ENCODE results near the gene TMX2.
A peak's percentile ranks its signal among the peaks of the same experiment; 100 is the strongest.

TMX2 gene

GRCh38 chr11:57761301-57762234 lies 49.2 kb downstream of the TMX2 start, which contains the start of gene CTNND1:
TSS of gene CTNND1 (plus strand) at chr11:57761802. CDS start at chr11:57791479, 29,677 bp downstream.
- peak; percentile 96 for DNase-seq (ENCODE audit: extremely low read depth, low read depth)
- no peak for TF ChIP-seq CTCF (IDR thresholded peaks at IDR 0.05; ENCODE audit: low read depth, low read length)

- no peak for TF ChIP-seq CTCF (IDR thresholded peaks at IDR 0.05; ENCODE audit: low read depth, low read length)
- DNase-seq (ENCODE audit: extremely low read depth, low read depth), result no peak
Measured at GRCh38 chr11:57762235-57762861, 50.0 kb downstream of the TMX2 start.

GRCh38 chr11:57763568-57763967 lies 51.2 kb downstream of the TMX2 start:
- peak; percentile 36 for TF ChIP-seq CTCF (IDR thresholded peaks at IDR 0.05; ENCODE audit: low read depth, low read length)
- DNase-seq (ENCODE audit: extremely low read depth, low read depth), result no peak

- TF ChIP-seq CTCF (IDR thresholded peaks at IDR 0.05; ENCODE audit: low read depth, low read length), result no peak
- no peak for DNase-seq (ENCODE audit: extremely low read depth, low read depth)
Measured at GRCh38 chr11:57764021-57764420, 51.6 kb downstream of the TMX2 start.

GRCh38 chr11:57764566-57764965 lies 52.2 kb downstream of the TMX2 start:
- no peak for DNase-seq (ENCODE audit: extremely low read depth, low read depth)

GRCh38 chr11:57764972-57765371 lies 52.6 kb downstream of the TMX2 start:
- DNase-seq (ENCODE audit: extremely low read depth, low read depth), result no peak
- no peak for TF ChIP-seq CTCF (IDR thresholded peaks at IDR 0.05; ENCODE audit: low read depth, low read length)

More at GRCh38 chr11:57764566-57764965, 52.2 kb downstream of the TMX2 start:
- TF ChIP-seq CTCF (IDR thresholded peaks at IDR 0.05; ENCODE audit: low read depth, low read length), result no peak

- DNase-seq (ENCODE audit: extremely low read depth, low read depth), result no peak
- no peak for TF ChIP-seq CTCF (IDR thresholded peaks at IDR 0.05; ENCODE audit: low read depth, low read length)
Measured at GRCh38 chr11:57770793-57771192, 58.4 kb downstream of the TMX2 start.

All from AG09319 (cell line).